HG03097 (cell line): Measurements from ENCODE around the gene SLC47A1.
"Not testable (repeated sequence)": the region's sequence is repeated elsewhere in the genome, so short reads cannot be mapped to it uniquely, and the experiment has no call there.

Experiments
- ATAC-seq: cut with Tn5 transposase; IDR thresholded peaks from one replicate; pipeline ENCODE4 v1.9.1; 2021; ENCODE audit not compliant: unreplicated experiment, low FRiP score

Gene SLC47A1

DNA sequence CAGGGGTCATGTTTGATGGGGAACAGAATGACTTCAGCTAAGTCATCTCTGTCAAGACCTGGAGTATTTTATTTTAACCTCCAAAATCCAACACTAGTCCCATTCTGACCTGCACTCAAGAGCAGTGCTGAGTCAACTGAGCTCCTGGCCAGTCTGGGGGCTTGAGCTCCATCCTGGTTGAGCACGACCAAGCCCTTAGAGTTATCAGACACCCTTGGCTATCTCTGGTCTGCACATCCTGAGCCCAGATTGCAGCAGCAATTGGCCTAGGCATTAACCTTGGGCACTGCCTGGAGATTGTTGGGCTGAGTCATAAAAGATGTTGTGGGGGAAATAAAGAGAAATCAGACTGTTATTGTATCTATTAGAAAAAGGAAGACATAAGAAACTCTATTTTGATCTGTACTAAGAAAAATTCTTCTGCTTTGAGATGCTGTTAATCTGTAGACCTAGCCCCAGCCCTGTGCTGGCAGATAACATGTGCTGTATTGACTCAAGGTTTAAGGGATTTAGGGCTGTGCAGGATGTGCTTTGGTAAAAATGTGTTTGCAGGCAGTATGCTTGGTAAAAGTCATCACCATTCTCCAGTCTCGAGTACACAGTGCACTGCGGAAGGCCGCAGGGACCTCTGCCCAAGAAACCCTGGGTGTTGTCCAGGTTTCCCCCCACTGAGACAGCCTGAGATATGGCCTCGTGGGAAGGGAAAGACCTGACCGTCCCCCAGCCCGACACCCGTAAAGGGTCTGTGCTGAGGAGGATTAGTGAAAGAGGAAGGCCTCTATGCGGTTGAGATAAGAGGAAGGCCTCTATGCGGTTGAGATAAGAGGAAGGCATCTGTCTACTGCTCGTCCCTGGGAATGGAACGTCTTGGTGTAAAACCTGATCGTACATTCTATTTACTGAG, 14.0 kb upstream of the SLC47A1 start:
- ATAC-seq = not testable (repeated sequence)

GRCh38 chr17:19520641-19521040, 13.0 kb upstream of the SLC47A1 start:
- ATAC-seq = no peak

DNA sequence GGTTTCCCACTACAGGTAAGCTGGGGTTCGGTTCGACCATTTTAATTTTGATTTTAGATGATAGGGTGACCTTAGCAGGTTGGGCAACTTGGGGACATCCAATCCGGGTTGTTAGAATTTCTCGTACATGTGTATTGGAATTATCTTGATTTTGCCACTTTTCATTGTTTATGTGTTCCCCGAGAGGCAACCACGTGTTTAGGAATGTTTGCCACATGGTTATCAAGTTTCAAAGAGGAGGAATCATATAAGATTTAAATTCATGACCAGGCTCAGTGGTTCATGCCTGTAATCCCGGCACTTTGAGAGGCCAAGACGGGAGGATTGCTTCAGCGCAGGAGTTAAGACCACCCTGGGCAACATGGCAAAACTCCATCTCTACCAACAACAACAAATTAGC, 10.0 kb upstream of the SLC47A1 start:
- no peak for ATAC-seq

DNA sequence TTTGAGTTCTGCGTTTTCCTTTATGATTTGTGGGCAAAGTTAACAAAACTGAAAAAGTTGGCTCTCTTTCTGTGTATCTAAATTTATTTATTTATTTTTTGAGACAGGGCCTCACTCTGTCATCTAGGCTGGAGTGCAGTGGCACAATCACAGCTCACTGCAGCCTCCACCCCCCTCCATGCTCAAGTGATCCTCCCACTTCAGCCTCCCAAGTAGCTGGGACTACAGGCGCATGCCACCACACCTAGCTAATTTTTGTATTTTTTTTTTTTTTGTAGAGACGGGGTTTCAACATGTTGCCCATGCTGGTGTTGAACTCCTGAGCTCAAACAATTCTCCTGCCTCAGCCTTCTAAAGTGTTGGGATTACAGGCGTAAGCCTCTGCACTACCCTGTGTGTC, 6.7 kb upstream of the SLC47A1 start:
- ATAC-seq = not testable (repeated sequence)

DNA sequence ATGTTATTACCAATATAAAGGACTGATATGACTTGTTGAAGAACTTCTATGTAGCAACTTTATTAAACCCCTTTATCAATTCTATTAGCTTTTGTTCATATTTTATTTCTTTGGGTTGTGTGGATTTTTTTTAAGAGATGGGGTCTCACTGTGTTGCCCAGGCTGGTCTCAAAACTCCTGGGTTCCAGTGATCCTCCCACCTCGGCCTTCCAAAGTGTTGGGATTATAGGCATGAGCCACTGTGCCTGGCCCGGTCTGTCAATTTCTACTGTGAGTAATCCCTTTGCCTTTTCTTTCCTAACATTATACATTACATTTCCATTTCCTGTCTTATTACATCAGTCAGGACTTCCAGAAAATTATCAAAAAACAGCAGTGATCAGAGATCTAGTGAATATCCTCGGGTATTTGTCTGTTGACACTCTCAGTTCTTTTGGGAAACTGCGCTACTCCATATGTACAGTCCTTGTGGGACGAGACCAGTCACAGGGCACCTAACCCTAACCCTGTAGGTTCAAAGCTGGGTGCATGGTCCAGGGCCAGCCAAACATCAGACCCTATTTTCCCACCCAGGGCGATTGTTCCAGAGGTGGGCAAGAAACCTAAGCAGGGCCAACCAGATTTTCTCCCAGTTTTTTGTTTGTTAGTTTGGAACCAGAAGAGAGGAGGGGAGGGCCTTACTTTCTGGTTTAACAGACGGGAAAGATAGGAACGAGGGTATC, 1.7 kb upstream of the SLC47A1 start:
- no peak for ATAC-seq

GRCh38 chr17:19533036-19533717, 477 bp upstream of the SLC47A1 start:
- no peak for ATAC-seq

GRCh38 chr17:19534562-19535149, 1.0 kb downstream of the SLC47A1 start:
- ATAC-seq = no peak

DNA sequence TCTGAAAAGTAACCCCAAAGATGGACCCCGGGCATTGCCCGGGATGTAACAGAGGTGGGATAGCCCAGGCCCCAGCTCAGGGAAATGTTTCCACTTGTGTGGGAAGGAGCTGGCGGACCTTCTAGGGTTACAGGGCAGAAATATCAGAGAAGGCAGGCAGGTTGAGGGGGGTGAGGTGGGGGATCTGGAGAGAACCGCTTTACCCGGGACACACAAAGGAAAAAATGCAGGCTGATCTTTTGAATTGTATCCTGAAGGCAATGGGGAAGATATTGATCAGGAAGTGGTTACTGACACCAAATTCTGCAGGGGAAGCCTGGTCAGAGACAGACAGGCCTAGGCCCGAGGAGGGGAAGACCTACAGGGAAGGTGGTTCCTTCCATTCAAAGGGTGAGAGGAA, 3.5 kb downstream of the SLC47A1 start:
- no peak for ATAC-seq

DNA sequence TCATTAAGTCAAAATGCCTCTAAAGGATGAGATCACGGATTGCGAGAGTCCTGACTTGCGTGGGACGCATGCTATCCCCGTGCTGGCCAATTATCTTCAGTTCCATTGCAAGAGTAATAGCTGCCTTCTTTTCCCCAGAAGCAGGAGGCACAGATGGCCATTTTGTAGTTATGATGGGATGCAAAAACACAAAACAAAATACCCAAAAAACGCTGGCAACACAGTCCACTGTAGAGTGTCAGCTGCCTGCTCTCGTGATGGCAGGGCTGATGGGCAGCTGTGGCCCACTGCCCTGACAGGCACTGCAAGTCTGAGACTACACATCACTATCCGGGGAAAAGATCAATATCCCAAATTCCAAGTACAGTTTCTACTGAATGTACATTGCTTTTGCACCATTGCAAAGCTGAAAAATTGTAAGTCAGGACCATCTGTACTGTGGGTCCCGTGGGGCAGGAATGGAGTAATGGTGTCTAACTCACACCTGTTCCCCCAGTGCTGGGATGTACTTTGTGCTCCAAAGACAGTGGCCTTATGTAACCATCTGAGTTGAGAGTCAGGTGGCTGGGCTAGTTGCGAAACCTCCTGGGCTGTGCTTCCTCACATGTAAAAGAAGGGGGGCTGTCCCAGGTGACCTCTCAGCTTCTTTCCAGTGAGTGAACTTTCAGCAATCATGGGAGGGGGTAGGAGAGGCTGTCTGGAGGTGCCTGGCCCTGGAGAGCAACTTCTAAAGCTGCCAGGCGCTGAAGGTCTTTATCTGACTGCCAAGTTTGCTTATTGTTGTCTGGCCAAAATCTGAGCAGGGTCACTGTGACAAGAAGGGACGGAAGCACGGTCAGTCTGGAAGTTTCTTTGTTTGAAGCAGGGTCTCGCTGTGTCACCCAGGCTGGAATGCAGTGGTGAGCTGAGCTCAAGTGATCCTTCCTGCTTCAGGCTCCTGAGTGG, 4.7 kb downstream of the SLC47A1 start:
- ATAC-seq = no peak

DNA sequence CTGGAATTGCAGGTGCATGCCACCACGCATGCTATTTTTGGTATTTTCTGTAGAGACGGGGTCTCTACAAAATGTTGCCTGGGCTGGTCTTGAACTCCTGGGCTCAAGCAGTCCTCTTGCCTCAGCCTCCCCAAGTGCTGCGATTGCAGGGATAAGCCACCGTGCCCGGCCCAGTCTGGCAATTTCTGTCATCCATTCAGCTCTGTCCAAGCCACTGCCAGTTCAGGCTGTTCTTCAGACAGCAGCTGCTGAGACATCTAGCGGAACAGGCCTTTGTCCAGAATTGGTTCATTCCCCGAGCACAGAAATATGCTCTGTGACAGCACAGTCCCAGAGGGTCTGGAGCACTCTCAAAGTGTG, 5.4 kb downstream of the SLC47A1 start:
- ATAC-seq = no peak

GRCh38 chr17:19539841-19540311, 6.2 kb downstream of the SLC47A1 start:
- ATAC-seq = no peak

DNA sequence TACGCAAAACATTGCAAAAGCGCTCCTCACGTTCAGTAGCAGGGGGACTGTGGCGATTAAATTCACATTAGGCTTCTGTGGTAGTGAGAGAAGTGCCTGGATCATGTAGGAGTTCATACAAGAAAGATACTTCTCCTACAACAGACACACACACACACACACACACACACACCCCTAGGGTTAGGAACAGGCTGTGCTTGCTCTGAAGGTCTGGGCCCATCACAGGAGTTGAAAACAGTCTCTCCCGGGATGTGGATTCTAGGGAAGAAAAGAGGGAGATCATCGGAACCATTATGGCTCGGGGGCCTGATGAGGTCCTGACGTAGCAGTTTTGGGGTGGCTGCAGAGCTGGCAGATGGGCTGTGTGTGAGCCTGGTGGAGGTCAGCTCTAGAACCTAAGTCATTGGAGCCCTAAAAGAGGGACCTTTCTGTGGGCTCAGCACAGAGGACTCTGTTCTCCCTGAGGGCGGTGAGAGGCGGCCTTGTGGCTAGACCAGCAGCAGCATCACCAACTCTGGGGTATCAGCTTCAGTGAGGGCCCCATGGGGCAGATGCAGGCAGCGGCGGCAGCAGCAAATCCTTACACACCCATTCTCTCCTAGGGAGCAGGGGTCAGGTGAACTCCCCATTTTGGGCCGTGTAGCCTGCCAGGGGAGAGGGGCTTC, 7.2 kb downstream of the SLC47A1 start:
- no peak for ATAC-seq

DNA sequence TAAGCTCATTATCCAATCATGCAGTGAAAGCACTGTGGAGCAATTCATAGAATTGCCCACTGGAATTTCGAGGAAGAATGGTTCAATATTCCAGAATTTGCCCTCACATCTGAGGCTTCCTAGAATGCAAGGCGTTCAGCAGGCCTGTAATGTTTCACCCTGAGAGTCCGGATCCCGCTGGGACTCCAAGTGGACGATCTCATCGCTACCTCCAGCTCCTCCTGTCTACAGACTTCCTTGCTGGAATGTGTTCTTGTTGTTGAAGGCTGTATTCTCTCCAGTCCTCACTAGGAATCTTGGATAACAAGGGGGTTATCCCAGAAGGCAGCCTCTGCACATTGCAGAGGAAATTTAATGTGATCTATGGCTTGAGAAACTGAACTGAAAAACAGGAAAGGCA, 7.8 kb downstream of the SLC47A1 start:
- no peak for ATAC-seq

- no peak for ATAC-seq
Measured at GRCh38 chr17:19542247-19542646, 8.6 kb downstream of the SLC47A1 start.

- no peak for ATAC-seq
Measured at GRCh38 chr17:19544366-19544765, 10.7 kb downstream of the SLC47A1 start.

DNA sequence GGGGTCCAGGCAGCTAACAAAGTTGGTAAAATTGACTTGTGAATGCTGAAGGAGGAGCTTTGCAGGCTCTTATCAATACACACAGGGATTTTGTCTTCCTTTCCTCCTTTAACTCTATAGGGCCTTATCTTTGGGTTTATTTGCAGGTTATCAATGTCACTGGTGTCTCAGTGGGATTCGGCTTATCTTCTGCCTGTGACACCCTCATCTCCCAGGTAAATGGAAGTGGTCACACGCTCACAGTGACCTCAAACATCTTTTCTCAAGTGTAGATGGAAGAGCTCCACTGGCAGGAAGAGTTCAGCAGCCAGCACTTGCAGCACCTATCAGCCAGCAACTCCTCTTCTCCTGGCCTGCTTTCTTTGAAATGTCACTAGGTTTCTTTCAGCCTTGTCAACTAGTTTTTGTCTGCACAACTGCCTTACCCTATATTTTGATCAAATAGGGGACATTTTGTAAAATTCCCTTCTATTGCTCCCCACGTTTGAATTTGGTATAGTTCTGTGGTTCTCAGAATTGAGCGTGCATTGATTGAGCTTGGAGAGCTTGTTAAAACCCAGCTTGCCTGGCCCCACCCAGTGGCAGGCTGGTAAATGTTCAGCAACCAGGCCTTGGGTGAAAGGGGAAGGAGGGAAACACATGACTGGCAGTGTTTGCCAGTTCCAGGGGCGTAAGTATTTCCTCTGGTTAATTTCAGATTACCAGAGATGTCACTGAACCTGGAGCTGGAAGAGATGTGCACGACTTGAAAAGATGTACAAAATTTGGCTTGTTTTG, 12.8 kb downstream of the SLC47A1 start:
- no peak for ATAC-seq

- no peak for ATAC-seq
Measured at GRCh38 chr17:19549746-19550623, 16.3 kb downstream of the SLC47A1 start.

- no peak for ATAC-seq
Measured at GRCh38 chr17:19551165-19551564, 17.5 kb downstream of the SLC47A1 start.
